ENCODE results near the gene TEPSIN.

DNA sequence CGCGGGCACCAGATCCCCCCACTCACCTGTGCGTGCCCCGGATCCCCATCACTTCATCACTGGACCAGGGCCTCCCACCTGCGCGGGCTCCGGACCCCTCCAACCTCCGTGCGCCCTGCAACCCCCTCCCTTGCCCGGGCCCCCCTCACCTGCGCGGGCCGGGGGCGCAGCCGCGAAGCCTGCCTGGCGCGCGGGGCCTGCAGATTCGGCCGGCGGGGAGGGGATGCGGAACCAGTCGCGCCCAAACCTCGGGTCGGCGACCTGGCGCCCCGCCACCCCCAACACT lies 16.3 kb downstream of the TEPSIN start:
- TF ChIP-seq, protein P1, sequence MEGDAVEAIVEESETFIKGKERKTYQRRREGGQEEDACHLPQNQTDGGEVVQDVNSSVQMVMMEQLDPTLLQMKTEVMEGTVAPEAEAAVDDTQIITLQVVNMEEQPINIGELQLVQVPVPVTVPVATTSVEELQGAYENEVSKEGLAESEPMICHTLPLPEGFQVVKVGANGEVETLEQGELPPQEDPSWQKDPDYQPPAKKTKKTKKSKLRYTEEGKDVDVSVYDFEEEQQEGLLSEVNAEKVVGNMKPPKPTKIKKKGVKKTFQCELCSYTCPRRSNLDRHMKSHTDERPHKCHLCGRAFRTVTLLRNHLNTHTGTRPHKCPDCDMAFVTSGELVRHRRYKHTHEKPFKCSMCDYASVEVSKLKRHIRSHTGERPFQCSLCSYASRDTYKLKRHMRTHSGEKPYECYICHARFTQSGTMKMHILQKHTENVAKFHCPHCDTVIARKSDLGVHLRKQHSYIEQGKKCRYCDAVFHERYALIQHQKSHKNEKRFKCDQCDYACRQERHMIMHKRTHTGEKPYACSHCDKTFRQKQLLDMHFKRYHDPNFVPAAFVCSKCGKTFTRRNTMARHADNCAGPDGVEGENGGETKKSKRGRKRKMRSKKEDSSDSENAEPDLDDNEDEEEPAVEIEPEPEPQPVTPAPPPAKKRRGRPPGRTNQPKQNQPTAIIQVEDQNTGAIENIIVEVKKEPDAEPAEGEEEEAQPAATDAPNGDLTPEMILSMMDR (IDR thresholded peaks at IDR 0.05; ENCODE audit: insufficient read depth, low read length, poor library complexity, severe bottlenecking) = no peak
- no peak for TF ChIP-seq EZH2phosphoT487 (conservative IDR thresholded peaks at IDR 0.05; ENCODE audit: low read length)
